ENCODE measurements around the gene PPIL1.
A peak's percentile ranks its signal among the peaks of the same experiment; 100 is the strongest.

The PPIL1 gene

DNA sequence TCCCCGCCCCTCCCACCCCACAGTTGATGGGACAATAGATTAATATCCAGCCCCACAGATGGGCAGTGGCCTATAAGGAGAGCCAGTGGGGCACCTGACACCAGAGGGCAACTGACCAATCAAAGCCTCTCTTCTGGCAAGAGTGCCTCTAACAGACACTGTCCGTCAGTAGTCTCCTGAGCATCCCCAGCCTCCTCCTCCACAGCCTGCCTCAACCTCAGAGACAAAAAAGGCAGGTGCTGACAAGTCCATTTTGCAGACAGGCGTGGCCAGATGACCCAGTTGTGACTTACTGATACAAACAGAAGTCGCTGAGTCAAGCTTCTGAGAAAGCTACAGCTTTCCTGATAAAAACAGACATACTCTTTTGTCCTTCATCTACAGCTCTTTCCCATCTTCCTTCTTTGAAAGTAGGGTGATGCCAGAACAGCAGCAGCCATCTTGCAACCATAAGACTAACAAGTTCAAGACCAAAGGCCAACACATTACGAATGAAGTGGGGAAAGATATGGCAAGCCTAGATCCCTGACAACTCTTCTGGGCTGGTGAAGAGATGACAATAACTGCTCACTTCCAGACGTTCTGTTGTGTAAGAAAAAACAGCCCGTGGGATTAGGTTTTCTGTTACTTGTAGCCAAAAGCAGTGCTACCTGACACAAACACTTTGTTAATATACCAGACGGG, 12.3 kb downstream of the PPIL1 start:
- H3K9me3 ChIP-seq = no peaks in the 10 kb centered on the region
- no peak for DNase-seq
- H3K4me1 ChIP-seq = no peaks in the 10 kb centered on the region
- H3K4me3 ChIP-seq (ENCODE audit: low read depth, low read length) = no peak overlapping the region
- TF ChIP-seq, protein P1, sequence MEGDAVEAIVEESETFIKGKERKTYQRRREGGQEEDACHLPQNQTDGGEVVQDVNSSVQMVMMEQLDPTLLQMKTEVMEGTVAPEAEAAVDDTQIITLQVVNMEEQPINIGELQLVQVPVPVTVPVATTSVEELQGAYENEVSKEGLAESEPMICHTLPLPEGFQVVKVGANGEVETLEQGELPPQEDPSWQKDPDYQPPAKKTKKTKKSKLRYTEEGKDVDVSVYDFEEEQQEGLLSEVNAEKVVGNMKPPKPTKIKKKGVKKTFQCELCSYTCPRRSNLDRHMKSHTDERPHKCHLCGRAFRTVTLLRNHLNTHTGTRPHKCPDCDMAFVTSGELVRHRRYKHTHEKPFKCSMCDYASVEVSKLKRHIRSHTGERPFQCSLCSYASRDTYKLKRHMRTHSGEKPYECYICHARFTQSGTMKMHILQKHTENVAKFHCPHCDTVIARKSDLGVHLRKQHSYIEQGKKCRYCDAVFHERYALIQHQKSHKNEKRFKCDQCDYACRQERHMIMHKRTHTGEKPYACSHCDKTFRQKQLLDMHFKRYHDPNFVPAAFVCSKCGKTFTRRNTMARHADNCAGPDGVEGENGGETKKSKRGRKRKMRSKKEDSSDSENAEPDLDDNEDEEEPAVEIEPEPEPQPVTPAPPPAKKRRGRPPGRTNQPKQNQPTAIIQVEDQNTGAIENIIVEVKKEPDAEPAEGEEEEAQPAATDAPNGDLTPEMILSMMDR (IDR thresholded peaks at IDR 0.05; ENCODE audit: low read depth, low read length) = no peak
- H3K27me3 ChIP-seq = no peaks in the 10 kb centered on the region
- H3K36me3 ChIP-seq = peaks cover 48% of the 10 kb centered on the region

DNA sequence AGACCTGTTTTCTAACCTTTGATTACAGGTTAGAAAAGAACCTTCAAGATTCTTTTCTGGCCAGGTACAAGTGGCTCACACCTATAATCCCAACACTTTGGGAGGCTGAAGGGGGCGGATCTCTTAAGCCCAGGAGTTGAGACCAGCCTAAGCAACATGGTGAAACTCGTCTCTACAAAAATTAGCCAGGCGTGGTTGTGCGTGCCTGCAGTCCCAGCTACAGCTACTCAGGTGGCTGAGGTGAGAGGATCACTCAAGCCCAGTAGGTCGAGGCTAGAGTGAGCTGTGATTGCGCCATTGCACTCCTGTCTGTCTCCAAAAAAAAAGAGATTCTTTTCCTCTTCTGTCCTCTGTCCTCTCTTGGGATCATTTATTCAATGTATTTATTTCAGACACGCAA, 14.5 kb downstream of the PPIL1 start:
- H3K4me3 ChIP-seq (ENCODE audit: low read depth, low read length) = no peak overlapping the region
- no peaks in the 10 kb centered on the region for H3K4me1 ChIP-seq
- no peak for DNase-seq
- TF ChIP-seq, protein P1 (IDR thresholded peaks at IDR 0.05; ENCODE audit: low read depth, low read length) = no peak
- peaks cover 44% of the 10 kb centered on the region for H3K36me3 ChIP-seq
- H3K27me3 ChIP-seq = no peaks in the 10 kb centered on the region
- H3K9me3 ChIP-seq = no peaks in the 10 kb centered on the region

DNA sequence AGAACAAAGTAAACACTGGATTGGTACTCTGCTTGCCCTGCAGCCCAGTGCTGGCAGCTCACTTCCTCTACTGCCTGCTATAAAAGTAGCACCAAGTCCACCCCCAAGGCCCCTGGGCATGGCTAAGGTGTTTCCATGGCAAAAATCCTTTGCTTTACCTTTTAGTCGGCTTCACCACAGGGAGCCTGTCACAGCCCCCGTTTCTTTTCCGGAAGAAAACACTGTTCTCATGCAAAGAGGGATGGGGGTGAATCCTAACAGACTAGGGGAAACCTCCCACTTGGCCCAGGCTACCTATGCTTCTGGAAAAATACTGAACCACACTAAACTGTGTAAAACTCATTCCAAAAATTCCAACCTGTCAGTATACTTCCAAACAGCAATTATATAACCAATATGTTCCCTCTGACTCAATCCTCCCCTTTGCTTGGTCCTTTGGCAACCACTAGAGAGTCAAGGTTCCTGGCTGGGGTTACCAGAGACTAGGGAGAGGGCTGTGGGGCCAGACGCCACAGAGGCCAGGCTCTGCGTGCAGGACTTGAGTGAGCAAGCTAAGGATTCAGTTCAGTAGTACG, 16.1 kb downstream of the PPIL1 start:
- Histone ChIP-seq H3K36me3 (peaks cover 51% of the 10 kb centered on the region), H3K9me3 (no peaks in the 10 kb centered on the region), H3K27me3 (no peaks in the 10 kb centered on the region), H3K4me3 (ENCODE audit: low read depth, low read length) (no peak overlapping the region), H3K4me1 (no peaks in the 10 kb centered on the region)
- no peak for DNase-seq
- TF ChIP-seq, protein P1 (IDR thresholded peaks at IDR 0.05; ENCODE audit: low read depth, low read length) = no peak

DNA sequence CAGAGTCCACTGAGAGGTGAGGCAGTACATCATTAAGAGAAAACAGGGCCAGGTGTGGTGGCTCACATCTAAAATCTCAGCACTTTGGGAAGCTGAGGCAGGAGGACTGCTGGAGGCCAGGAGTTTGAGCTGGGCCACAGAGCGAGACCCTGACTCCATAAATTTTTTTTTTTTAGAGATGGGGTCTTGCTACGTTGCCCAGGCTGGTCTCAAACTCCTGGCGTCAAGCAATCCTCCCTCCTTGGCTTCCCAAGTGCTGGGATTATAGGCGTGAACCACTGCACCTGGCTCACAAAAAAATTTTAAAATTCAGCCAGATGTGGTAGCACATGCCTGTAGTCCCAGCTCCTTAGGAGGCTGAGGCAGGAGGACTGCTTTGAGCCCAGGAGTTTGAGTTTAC, 17.3 kb downstream of the PPIL1 start:
- no peak overlapping the region for H3K4me3 ChIP-seq (ENCODE audit: low read depth, low read length)
- no peaks in the 10 kb centered on the region for H3K27me3 ChIP-seq
- no peak for DNase-seq
- TF ChIP-seq, protein P1 (IDR thresholded peaks at IDR 0.05; ENCODE audit: low read depth, low read length) = no peak
- peaks cover 51% of the 10 kb centered on the region for H3K36me3 ChIP-seq
- H3K4me1 ChIP-seq = peaks cover 7% of the 10 kb centered on the region
- H3K9me3 ChIP-seq = no peaks in the 10 kb centered on the region

DNA sequence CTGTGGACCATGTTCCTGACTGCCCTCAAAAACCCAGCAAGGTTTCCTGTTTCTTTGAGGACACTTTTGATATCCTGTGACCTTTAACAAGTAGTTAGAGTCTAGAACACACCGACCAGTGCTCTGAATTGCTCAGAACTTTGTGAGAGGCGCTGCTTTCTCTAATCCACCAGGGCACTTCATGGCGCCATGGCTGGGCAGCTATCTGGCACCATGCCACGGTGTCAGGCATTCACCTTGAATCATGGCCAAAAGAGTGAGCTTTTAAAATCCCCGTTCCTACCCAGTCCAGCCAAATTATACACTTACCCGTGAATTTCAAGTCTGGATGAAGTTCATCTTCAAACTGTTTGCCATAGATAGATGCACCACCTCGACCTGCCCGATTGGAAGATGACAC, 18.3 kb downstream of the PPIL1 start:
- no peaks in the 10 kb centered on the region for H3K9me3 ChIP-seq
- H3K4me1 ChIP-seq = peaks cover 7% of the 10 kb centered on the region
- H3K4me3 ChIP-seq (ENCODE audit: low read depth, low read length) = no peak overlapping the region
- H3K36me3 ChIP-seq = peaks cover 49% of the 10 kb centered on the region
- TF ChIP-seq, protein P1 (IDR thresholded peaks at IDR 0.05; ENCODE audit: low read depth, low read length) = no peak
- H3K27me3 ChIP-seq = no peaks in the 10 kb centered on the region
- peak; percentile 56 for DNase-seq

DNA sequence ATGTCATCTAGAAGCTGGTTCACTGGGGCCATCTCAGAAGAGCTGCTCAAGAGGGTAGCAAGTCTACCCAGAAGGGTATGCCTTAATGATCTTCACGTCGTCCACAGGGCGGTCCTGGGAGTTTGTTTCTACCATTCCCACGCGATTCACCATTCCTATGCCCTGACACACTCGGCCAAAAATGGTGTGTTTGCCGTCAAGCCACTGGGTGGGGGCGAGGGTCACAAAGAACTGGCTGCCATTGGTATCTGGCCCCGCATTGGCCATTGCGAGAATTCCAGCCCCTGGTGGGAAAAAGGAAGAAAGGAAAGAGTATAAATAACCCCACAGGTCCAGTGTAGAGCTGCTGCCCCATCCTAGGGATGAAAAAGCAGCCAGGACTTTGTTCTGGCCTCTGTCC, 18.9 kb downstream of the PPIL1 start:
- no peak overlapping the region for H3K4me3 ChIP-seq (ENCODE audit: low read depth, low read length)
- DNase-seq = no peak
- H3K4me1 ChIP-seq = peaks cover 7% of the 10 kb centered on the region
- peaks cover 45% of the 10 kb centered on the region for H3K36me3 ChIP-seq
- H3K27me3 ChIP-seq = no peaks in the 10 kb centered on the region
- H3K9me3 ChIP-seq = no peaks in the 10 kb centered on the region
- TF ChIP-seq, protein P1 (IDR thresholded peaks at IDR 0.05; ENCODE audit: low read depth, low read length) = no peak
